Activated CD8-positive, alpha-beta memory T cell treated with anti-CD3 and anti-CD28 coated beads, Interleukin-2, amount 50 U/mL, for 1 hour (primary cell): Measurements from ENCODE around the gene UPB1.

Experiments
- DNase-seq: peaks from one replicate; pipeline ENCODE4 v3.0.0-alpha.2; 2020; ENCODE audit errors: extremely low read depth

UPB1 gene

DNA sequence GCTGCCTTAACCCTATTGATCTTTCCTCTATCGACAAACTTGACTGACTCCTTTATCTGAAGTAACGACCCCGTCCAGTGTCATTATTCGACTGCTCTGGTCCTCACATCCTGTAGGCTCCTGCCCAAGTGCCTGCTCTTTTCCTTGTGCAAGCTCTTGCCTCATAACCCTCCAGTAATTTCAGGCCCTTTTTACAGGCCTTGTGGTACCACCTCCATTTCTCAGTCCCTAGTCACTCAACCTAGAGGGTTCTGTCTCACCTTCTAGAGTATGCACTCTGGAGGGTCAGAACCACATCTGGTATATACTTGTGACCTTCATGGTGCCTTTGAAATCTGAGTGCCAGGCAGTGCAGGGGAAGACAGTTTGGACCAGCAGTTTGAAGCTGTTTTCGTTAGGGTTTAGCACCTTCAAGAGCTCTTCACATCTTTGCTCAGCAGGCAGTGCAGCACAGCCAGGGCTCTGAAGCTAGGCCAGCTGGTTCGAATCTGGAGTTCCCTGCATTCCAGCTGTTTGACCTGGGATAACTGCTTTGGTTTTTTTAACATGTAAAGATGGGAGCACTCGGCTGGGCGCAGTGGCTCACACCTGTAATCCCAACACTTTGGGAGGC is 71.9 kb downstream of the UPB1 start:
- no peak for DNase-seq

DNA sequence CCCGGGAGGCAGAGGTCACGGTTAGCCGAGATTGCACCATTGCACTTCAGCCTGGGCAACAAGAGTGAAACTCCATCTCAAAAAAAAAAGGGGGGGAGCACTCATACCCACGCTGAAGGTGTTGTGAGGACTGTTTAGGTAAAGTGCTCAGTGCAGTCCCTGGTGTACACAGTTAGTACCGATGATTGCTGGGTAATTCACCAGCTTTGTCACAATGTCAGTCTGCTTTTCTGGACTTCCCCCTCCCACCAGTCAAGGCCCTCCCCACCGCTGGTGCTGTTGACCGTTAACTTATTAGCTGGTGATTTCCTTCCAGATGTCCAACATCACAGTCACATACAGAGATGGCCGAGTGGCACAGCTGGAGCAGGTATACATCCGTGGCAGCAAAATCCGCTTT is 72.5 kb downstream of the UPB1 start:
- no peak for DNase-seq

DNA sequence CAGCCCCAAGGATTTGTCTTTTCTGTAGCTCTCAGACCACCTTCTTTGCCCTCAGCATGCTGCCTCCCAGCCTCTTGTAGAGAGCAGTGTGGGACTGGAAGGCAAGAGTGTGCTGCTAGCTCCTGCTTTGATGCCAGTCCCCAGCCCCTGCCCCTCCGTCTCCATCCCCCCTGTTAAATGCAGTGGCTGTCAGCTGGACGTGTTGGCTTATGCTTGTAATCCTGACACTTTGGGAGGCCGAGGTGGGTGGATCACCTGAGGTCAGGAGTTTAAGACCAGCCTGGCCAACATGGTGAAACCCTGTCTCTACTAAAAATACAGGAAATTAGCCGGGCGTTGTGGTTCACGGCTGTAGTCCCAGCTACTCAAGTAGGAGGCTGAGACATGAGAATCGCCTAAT is 76.1 kb downstream of the UPB1 start:
- DNase-seq, result no peak

DNA sequence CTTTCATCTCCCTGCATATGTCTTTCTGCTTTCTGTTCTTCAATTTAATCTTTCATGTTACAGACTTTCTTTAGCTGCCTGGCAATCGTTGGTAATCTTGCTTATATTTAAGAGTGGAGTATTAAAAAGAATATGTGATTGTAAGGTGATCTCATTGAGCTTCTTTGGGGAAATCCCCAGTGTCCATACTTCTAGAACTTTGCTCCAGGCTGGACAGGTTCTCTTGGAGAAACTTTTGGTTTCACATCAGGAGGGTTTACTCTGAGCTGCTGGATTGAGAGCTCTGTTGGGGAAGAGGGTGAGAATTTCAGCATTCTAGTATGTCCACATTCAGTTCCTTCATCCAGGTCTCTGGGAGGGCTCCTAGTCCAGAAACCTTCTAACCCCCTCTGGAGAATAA is 81.6 kb downstream of the UPB1 start:
- no peak for DNase-seq
